ENCODE data around the gene CCDC85B. TPM values are rescaled to one million over a fixed set of nuclear protein-coding genes. Genes with fewer than 3 reads are reported as not detected.

CCDC85B gene
- total RNA-seq, 6 experiments from 2014 or later = 78.9 to 112 (median 87.7) TPM

- H3K36me3 Mint-ChIP-seq (ENCODE audit: low read depth) = peaks cover 49% of the 10 kb centered on the region
- DNase-seq = no peak
- H3K27ac Mint-ChIP-seq = no peak overlapping the region
- H3K4me1 Mint-ChIP-seq (ENCODE audit: low read depth) = peaks cover 36% of the 10 kb centered on the region
- TF ChIP-seq CTCF (IDR thresholded peaks at IDR 0.05) = no peak
- H3K9me3 Mint-ChIP-seq = peaks cover 4% of the 10 kb centered on the region; the same call in 1 of the 2 replicates
- H3K27me3 Mint-ChIP-seq (ENCODE audit: insufficient read depth) = peaks cover 22% of the 10 kb centered on the region
- H3K4me3 Mint-ChIP-seq = no peak overlapping the region
These were observed 37.8 kb upstream of the CCDC85B start for GRCh38 chr11:65852508-65853245.

GRCh38 chr11:65853246-65853979 lies 37.1 kb upstream of the CCDC85B start:
- peaks cover 39% of the 10 kb centered on the region for H3K4me1 Mint-ChIP-seq (ENCODE audit: low read depth)
- no peak for DNase-seq
- H3K27me3 Mint-ChIP-seq (ENCODE audit: insufficient read depth) = peaks cover 26% of the 10 kb centered on the region
- peak overlapping the region; percentile 70 for H3K27ac Mint-ChIP-seq
- peak; percentile 26; the same call in 1 of the 2 replicates for TF ChIP-seq CTCF (IDR thresholded peaks at IDR 0.05)
- peaks cover 49% of the 10 kb centered on the region for H3K36me3 Mint-ChIP-seq (ENCODE audit: low read depth)
- H3K9me3 Mint-ChIP-seq = peaks cover 4% of the 10 kb centered on the region; the same call in 1 of the 2 replicates
- H3K4me3 Mint-ChIP-seq = peak overlapping the region; percentile 72

- DNase-seq = no peak
- peaks cover 49% of the 10 kb centered on the region for H3K36me3 Mint-ChIP-seq (ENCODE audit: low read depth)
- peak overlapping the region; percentile 72 for H3K4me3 Mint-ChIP-seq
- TF ChIP-seq CTCF (IDR thresholded peaks at IDR 0.05) = no peak
- peaks cover 4% of the 10 kb centered on the region; the same call in 1 of the 2 replicates for H3K9me3 Mint-ChIP-seq
- peaks cover 45% of the 10 kb centered on the region for H3K4me1 Mint-ChIP-seq (ENCODE audit: low read depth)
- H3K27ac Mint-ChIP-seq = peak overlapping the region; percentile 70
- H3K27me3 Mint-ChIP-seq (ENCODE audit: insufficient read depth) = peaks cover 23% of the 10 kb centered on the region
These were observed 36.3 kb upstream of the CCDC85B start for GRCh38 chr11:65854161-65854592.

- no peak for TF ChIP-seq CTCF (IDR thresholded peaks at IDR 0.05)
- peak overlapping the region; percentile 86 for H3K27ac Mint-ChIP-seq
- peak overlapping the region; percentile 98 for H3K4me3 Mint-ChIP-seq
- no peak for DNase-seq
- peaks cover 24% of the 10 kb centered on the region for H3K27me3 Mint-ChIP-seq (ENCODE audit: insufficient read depth)
- peaks cover 4% of the 10 kb centered on the region; the same call in 1 of the 2 replicates for H3K9me3 Mint-ChIP-seq
- H3K4me1 Mint-ChIP-seq (ENCODE audit: low read depth) = peaks cover 52% of the 10 kb centered on the region
- peaks cover 49% of the 10 kb centered on the region for H3K36me3 Mint-ChIP-seq (ENCODE audit: low read depth)
These were observed 35.3 kb upstream of the CCDC85B start for GRCh38 chr11:65854852-65855837.

- Mint-ChIP-seq H3K4me1 (ENCODE audit: low read depth) (peaks cover 54% of the 10 kb centered on the region), H3K36me3 (ENCODE audit: low read depth) (peaks cover 49% of the 10 kb centered on the region), H3K27me3 (ENCODE audit: insufficient read depth) (peaks cover 24% of the 10 kb centered on the region), H3K9me3 (peaks cover 4% of the 10 kb centered on the region; the same call in 1 of the 2 replicates), H3K27ac (peak overlapping the region; percentile 86), H3K4me3 (peak overlapping the region; percentile 98)
- no peak for DNase-seq
- no peak for TF ChIP-seq CTCF (IDR thresholded peaks at IDR 0.05)
These were observed 34.5 kb upstream of the CCDC85B start for GRCh38 chr11:65855927-65856363.
